HEK293 (cell line): Measurements from ENCODE around the gene SCAF1.

Experiments
- MEIS1 ChIP-seq: sonication (generic); formaldehyde crosslinking; IDR thresholded peaks from 2 replicates; pipeline ENCODE4 v1.8.1; 2022; ENCODE audit warnings: missing genetic modification reagents, mild to moderate bottlenecking, borderline replicate concordance
- OVOL3 ChIP-seq: fragments of 450-650 bp; formaldehyde crosslinking; IDR thresholded peaks from 2 replicates; pipeline ENCODE4 v1.5.1; 2016; ENCODE audit warnings: missing biosample characterization, missing genetic modification characterization
- SCRT1 ChIP-seq: fragments of 450-650 bp; formaldehyde crosslinking; IDR thresholded peaks from 2 replicates; pipeline ENCODE4 v1.5.1; 2016; ENCODE audit warnings: missing biosample characterization, missing genetic modification characterization, borderline replicate concordance
- SP3 ChIP-seq: fragments of 450-650 bp; formaldehyde crosslinking; IDR thresholded peaks from 2 replicates; pipeline ENCODE4 v1.5.1; 2016; ENCODE audit warnings: missing biosample characterization, missing genetic modification characterization
- YY1 ChIP-seq: fragments of 450-650 bp; formaldehyde crosslinking; IDR thresholded peaks from 2 replicates; pipeline ENCODE4 v1.5.1; 2018; ENCODE audit warnings: missing biosample characterization, missing genetic modification characterization
- ZNF112 ChIP-seq: fragments of 450-650 bp; formaldehyde crosslinking; IDR thresholded peaks from 2 replicates; pipeline ENCODE4 v1.5.0; 2017; ENCODE audit warnings: missing biosample characterization, missing genetic modification characterization
- ZNF138 ChIP-seq: fragments of 450-650 bp; formaldehyde crosslinking; IDR thresholded peaks from 2 replicates; pipeline ENCODE4 v1.5.1; 2016; ENCODE audit warnings: missing biosample characterization, missing genetic modification characterization, borderline replicate concordance
- ZNF16 ChIP-seq: fragments of 450-650 bp; formaldehyde crosslinking; IDR thresholded peaks from 2 replicates; pipeline ENCODE4 v1.5.1; 2016; ENCODE audit warnings: low read depth, missing biosample characterization, missing genetic modification characterization
- ZNF174 ChIP-seq: fragments of 450-650 bp; formaldehyde crosslinking; IDR thresholded peaks from 2 replicates; pipeline ENCODE4 v1.5.0; 2017; ENCODE audit warnings: missing biosample characterization, mild to moderate bottlenecking, missing genetic modification characterization
- ZNF175 ChIP-seq: fragments of 450-650 bp; formaldehyde crosslinking; IDR thresholded peaks from 2 replicates; pipeline ENCODE4 v1.5.1; 2016; ENCODE audit warnings: missing biosample characterization, missing genetic modification characterization
- ZNF202 ChIP-seq: fragments of 450-650 bp; formaldehyde crosslinking; IDR thresholded peaks from 2 replicates; pipeline ENCODE4 v1.5.1; 2016; ENCODE audit warnings: missing biosample characterization, missing genetic modification characterization, borderline replicate concordance
- ZNF239 ChIP-seq: fragments of 450-650 bp; formaldehyde crosslinking; IDR thresholded peaks from 2 replicates; pipeline ENCODE4 v1.5.1; 2016; ENCODE audit warnings: missing biosample characterization, missing genetic modification characterization
- ZNF274 ChIP-seq, 2 experiments: fragments of 200-500 bp in 1 of 2; fragments of 450-650 bp in 1 of 2; sonication (Bioruptor generic) in 1 of 2; formaldehyde crosslinking in 1 of 2; IDR thresholded peaks; 2 replicates each; pipeline versions ENCODE4 v1.5.1 to v1.6.1; 2014 to 2016; ENCODE audit warnings: borderline replicate concordance in 1 of 2, inconsistent platforms in 1 of 2, low read length in 1 of 2, missing biosample characterization in 1 of 2, missing genetic modification characterization in 1 of 2
- ZNF324 ChIP-seq: fragments of 450-650 bp; formaldehyde crosslinking; IDR thresholded peaks from 2 replicates; pipeline ENCODE4 v1.5.1; 2016; ENCODE audit warnings: missing biosample characterization, missing genetic modification characterization
- ZNF423 ChIP-seq: fragments of 450-650 bp; formaldehyde crosslinking; IDR thresholded peaks from 2 replicates; pipeline ENCODE4 v1.5.1; 2016; ENCODE audit warnings: missing biosample characterization, missing genetic modification characterization
- ZNF501 ChIP-seq: fragments of 450-650 bp; formaldehyde crosslinking; IDR thresholded peaks from 2 replicates; pipeline ENCODE4 v1.5.1; 2016; ENCODE audit warnings: missing biosample characterization, missing genetic modification characterization
- ZNF530 ChIP-seq: fragments of 450-650 bp; formaldehyde crosslinking; IDR thresholded peaks from 2 replicates; pipeline ENCODE4 v1.5.1; 2016; ENCODE audit warnings: low read depth, missing biosample characterization, missing genetic modification characterization
- ZNF558 ChIP-seq: fragments of 450-650 bp; formaldehyde crosslinking; IDR thresholded peaks from 2 replicates; pipeline ENCODE4 v1.5.1; 2016; ENCODE audit warnings: missing biosample characterization, missing genetic modification characterization
- ZNF777 ChIP-seq: fragments of 450-650 bp; formaldehyde crosslinking; IDR thresholded peaks from 2 replicates; pipeline ENCODE4 v1.5.1; 2017; ENCODE audit warnings: missing biosample characterization, missing genetic modification characterization, borderline replicate concordance
- ZNF837 ChIP-seq: fragments of 450-650 bp; formaldehyde crosslinking; IDR thresholded peaks from 2 replicates; pipeline ENCODE4 v1.5.1; 2016; ENCODE audit warnings: missing biosample characterization, missing genetic modification characterization
- ZNF843 ChIP-seq: fragments of 450-650 bp; formaldehyde crosslinking; IDR thresholded peaks from 2 replicates; pipeline ENCODE4 v1.5.1; 2016; ENCODE audit warnings: missing biosample characterization, missing genetic modification characterization
- TF ChIP-seq, protein P1 (sequence below): fragments of 450-650 bp; formaldehyde crosslinking; IDR thresholded peaks from 2 replicates; pipeline ENCODE4 v1.5.1; 2016; ENCODE audit warnings: missing biosample characterization, missing genetic modification characterization
- TF ChIP-seq, protein P2 (sequence below): fragments of 450-650 bp; formaldehyde crosslinking; IDR thresholded peaks from 2 replicates; pipeline ENCODE4 v1.5.1; 2016; ENCODE audit warnings: missing biosample characterization, missing genetic modification characterization
- TF ChIP-seq, protein P3 (sequence below): fragments of 450-650 bp; formaldehyde crosslinking; IDR thresholded peaks from 2 replicates; pipeline ENCODE4 v1.5.1; 2016; ENCODE audit warnings: missing biosample characterization, missing genetic modification characterization
- TF ChIP-seq, protein P4 (sequence below): fragments of 450-650 bp; formaldehyde crosslinking; IDR thresholded peaks from 2 replicates; pipeline ENCODE4 v1.5.1; 2016; ENCODE audit warnings: missing biosample characterization, missing genetic modification characterization
- TF ChIP-seq, protein P5 (sequence below): fragments of 450-650 bp; formaldehyde crosslinking; optimal IDR thresholded peaks from 2 replicates; pipeline ENCODE3; 2016; ENCODE audit warnings: missing biosample characterization, mild to moderate bottlenecking, missing genetic modification characterization
- TF ChIP-seq, protein P6 (sequence below): fragments of 450-650 bp; IDR thresholded peaks from 2 replicates; pipeline ENCODE4 v1.5.1; 2018; ENCODE audit warnings: missing biosample characterization, missing genetic modification characterization
- TF ChIP-seq, protein P7 (sequence below): fragments of 450-650 bp; formaldehyde crosslinking; IDR thresholded peaks from 2 replicates; pipeline ENCODE4 v1.5.1; 2016; ENCODE audit warnings: missing biosample characterization, missing genetic modification characterization
- TF ChIP-seq, protein P8 (sequence below): fragments of 450-650 bp; formaldehyde crosslinking; IDR thresholded peaks from 2 replicates; pipeline ENCODE4 v1.5.1; 2017; ENCODE audit warnings: missing biosample characterization, missing genetic modification characterization

The SCAF1 gene

DNA sequence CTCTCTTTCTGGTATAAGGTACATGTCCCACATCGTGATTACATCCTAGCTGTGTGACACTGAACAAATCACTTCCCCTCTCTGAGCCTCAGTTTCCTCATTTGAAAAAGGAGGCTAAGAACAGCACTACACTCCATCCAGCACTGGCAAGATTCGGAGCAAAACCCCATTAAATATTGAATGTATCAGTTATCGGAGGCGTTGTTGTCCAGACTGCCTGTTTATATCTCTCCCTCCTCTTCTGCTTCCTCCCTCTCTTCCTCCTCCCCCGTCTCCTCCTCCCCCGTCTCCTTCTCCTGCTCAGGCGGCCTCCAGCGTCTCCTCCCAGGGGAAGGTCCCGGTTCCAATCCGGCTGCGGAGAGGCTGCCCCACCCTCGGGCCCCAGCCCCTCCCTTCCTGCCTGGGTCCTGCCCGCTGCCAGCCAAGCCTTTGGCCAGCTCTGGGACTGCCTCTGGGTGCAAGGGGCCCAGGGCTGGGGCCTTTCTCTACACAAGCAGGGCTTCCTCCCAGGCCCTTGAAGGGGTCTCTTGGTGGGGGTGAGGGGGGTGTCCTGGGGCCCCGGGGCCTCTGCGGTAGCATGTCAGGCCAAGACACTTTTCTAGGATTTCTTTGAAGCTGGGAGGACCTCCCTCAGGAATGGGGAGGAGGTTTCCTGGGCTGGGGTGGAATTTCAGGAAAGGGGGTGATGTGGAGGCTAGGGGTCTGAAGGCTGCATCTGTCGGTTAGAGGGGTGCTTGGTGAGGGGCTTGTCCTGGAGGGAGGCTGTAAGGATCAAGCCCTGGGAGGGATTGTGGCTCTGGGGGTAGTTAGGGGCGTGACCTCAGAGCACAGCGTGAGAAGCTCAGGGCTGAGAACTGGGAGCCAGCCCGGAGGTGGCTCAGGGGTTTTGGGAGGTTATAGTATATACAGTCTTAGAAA lies 3.9 kb upstream of the SCAF1 start (continued):
- TF ChIP-seq, protein P1, sequence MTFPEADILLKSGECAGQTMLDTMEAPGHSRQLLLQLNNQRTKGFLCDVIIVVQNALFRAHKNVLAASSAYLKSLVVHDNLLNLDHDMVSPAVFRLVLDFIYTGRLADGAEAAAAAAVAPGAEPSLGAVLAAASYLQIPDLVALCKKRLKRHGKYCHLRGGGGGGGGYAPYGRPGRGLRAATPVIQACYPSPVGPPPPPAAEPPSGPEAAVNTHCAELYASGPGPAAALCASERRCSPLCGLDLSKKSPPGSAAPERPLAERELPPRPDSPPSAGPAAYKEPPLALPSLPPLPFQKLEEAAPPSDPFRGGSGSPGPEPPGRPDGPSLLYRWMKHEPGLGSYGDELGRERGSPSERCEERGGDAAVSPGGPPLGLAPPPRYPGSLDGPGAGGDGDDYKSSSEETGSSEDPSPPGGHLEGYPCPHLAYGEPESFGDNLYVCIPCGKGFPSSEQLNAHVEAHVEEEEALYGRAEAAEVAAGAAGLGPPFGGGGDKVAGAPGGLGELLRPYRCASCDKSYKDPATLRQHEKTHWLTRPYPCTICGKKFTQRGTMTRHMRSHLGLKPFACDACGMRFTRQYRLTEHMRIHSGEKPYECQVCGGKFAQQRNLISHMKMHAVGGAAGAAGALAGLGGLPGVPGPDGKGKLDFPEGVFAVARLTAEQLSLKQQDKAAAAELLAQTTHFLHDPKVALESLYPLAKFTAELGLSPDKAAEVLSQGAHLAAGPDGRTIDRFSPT, result 0 out of 2 replicates have a peak, but pooled peaks have one; percentile 12
- TF ChIP-seq OVOL3 (tag by site-specific recombination) (no peak), ZNF16 (tag by site-specific recombination) (no peak), ZNF175 (tag by site-specific recombination) (no peak), ZNF423 (tag by site-specific recombination) (peak; percentile 79), ZNF837 (tag by site-specific recombination) (no peak), YY1 (tag by site-specific recombination) (no peak), ZNF530 (tag by site-specific recombination) (no peak), MEIS1 (CRISPR knock-in tag) (no peak), ZNF501 (0 out of 2 replicates have a peak, but pooled peaks have one; percentile 42), ZNF112 (tag by site-specific recombination) (no peak), ZNF324 (tag by site-specific recombination) (no peak), ZNF558 (tag by site-specific recombination) (no peak), ZNF138 (tag by site-specific recombination) (no peak), ZNF274 (IDR thresholded peaks at IDR 0.05; ENCODE audit: low read length) (no peak), ZNF274 (tag by site-specific recombination; IDR thresholded peaks at IDR 0.05; ENCODE audit: borderline replicate concordance) (no peak), ZNF239 (tag by site-specific recombination) (no peak), ZNF843 (tag by site-specific recombination) (no peak), ZNF202 (no peak), SP3 (tag by site-specific recombination) (peak; percentile 74), SCRT1 (tag by site-specific recombination) (no peak), ZNF174 (tag by site-specific recombination) (no peak), ZNF777 (no peak)
- TF ChIP-seq, protein P2, sequence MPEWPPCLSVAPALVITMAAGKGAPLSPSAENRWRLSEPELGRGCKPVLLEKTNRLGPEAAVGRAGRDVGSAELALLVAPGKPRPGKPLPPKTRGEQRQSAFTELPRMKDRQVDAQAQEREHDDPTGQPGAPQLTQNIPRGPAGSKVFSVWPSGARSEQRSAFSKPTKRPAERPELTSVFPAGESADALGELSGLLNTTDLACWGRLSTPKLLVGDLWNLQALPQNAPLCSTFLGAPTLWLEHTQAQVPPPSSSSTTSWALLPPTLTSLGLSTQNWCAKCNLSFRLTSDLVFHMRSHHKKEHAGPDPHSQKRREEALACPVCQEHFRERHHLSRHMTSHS, result no peak
- TF ChIP-seq, protein P3, sequence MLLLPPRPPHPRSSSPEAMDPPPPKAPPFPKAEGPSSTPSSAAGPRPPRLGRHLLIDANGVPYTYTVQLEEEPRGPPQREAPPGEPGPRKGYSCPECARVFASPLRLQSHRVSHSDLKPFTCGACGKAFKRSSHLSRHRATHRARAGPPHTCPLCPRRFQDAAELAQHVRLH (tag by site-specific recombination), result 0 out of 2 replicates have a peak, but pooled peaks have one; percentile 16
- TF ChIP-seq, protein P4, sequence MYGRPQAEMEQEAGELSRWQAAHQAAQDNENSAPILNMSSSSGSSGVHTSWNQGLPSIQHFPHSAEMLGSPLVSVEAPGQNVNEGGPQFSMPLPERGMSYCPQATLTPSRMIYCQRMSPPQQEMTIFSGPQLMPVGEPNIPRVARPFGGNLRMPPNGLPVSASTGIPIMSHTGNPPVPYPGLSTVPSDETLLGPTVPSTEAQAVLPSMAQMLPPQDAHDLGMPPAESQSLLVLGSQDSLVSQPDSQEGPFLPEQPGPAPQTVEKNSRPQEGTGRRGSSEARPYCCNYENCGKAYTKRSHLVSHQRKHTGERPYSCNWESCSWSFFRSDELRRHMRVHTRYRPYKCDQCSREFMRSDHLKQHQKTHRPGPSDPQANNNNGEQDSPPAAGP (tag by site-specific recombination), result 0 out of 2 replicates have a peak, but pooled peaks have one; percentile 34
- TF ChIP-seq, protein P5, sequence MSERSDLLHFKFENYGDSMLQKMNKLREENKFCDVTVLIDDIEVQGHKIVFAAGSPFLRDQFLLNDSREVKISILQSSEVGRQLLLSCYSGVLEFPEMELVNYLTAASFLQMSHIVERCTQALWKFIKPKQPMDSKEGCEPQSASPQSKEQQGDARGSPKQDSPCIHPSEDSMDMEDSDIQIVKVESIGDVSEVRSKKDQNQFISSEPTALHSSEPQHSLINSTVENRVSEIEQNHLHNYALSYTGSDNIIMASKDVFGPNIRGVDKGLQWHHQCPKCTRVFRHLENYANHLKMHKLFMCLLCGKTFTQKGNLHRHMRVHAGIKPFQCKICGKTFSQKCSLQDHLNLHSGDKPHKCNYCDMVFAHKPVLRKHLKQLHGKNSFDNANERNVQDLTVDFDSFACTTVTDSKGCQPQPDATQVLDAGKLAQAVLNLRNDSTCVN (tag by site-specific recombination), result no peak
- TF ChIP-seq, protein P6, sequence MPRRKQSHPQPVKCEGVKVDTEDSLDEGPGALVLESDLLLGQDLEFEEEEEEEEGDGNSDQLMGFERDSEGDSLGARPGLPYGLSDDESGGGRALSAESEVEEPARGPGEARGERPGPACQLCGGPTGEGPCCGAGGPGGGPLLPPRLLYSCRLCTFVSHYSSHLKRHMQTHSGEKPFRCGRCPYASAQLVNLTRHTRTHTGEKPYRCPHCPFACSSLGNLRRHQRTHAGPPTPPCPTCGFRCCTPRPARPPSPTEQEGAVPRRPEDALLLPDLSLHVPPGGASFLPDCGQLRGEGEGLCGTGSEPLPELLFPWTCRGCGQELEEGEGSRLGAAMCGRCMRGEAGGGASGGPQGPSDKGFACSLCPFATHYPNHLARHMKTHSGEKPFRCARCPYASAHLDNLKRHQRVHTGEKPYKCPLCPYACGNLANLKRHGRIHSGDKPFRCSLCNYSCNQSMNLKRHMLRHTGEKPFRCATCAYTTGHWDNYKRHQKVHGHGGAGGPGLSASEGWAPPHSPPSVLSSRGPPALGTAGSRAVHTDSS (tag by site-specific recombination), result peak; percentile 94
- TF ChIP-seq, protein P7, sequence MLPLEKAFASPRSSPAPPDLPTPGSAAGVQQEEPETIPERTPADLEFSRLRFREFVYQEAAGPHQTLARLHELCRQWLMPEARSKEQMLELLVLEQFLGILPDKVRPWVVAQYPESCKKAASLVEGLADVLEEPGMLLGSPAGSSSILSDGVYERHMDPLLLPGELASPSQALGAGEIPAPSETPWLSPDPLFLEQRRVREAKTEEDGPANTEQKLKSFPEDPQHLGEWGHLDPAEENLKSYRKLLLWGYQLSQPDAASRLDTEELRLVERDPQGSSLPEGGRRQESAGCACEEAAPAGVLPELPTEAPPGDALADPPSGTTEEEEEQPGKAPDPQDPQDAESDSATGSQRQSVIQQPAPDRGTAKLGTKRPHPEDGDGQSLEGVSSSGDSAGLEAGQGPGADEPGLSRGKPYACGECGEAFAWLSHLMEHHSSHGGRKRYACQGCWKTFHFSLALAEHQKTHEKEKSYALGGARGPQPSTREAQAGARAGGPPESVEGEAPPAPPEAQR (tag by site-specific recombination), result no peak
- TF ChIP-seq, protein P8, sequence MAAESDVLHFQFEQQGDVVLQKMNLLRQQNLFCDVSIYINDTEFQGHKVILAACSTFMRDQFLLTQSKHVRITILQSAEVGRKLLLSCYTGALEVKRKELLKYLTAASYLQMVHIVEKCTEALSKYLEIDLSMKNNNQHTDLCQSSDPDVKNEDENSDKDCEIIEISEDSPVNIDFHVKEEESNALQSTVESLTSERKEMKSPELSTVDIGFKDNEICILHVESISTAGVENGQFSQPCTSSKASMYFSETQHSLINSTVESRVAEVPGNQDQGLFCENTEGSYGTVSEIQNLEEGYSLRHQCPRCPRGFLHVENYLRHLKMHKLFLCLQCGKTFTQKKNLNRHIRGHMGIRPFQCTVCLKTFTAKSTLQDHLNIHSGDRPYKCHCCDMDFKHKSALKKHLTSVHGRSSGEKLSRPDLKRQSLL (tag by site-specific recombination), result peak; percentile 63; the same call in 1 of the 2 replicates
